CD4-positive, alpha-beta T cell (primary cell): ENCODE data around the gene KLHL30. TPM values are rescaled to one million over a fixed set of nuclear protein-coding genes. Genes with fewer than 3 reads are reported as not detected.

Experiments
- ATAC-seq: fragments of 200-7000 bp; cut with Tn5 transposase; one replicate; pipeline ENCODE4 v1.10.0; 2022; ENCODE audit warnings: mild to moderate bottlenecking; ENCODE audit not compliant: poor library complexity
- CTCF ChIA-PET: fragments of 350-600 bp; sonication (Branson Sonifier 250); formaldehyde crosslinking; loops from one replicate; lab custom pipeline; 2021; ENCODE audit warnings: antibody characterized with exemption, inconsistent platforms; lab: Charles Lee
- POLR2A ChIA-PET: fragments of 350-600 bp; sonication (Branson Sonifier 250); formaldehyde crosslinking; loops from one replicate; lab custom pipeline; 2021; ENCODE audit warnings: antibody characterized with exemption, inconsistent platforms; lab: Charles Lee
- DNase-seq, 14 experiments: peaks; one replicate each; pipeline ENCODE4 v3.0.0-alpha.2; 2013 to 2020; ENCODE audit warnings: mixed read lengths in 2 of 14
- H3K27ac ChIP-seq, 2 donors: one replicate each; pipeline versions ENCODE4 v1.5.1 to v1.7.0; 2013; ENCODE audit warnings: low read length in 2 of 2, low read depth in 1 of 2, mild to moderate bottlenecking in 1 of 2
- H3K27me3 ChIP-seq, 2 experiments: 1 replicate in 1 of 2; 2 replicates in 1 of 2; pipeline versions ENCODE4 v1.6.1 to v1.7.0; 2013; ENCODE audit warnings: low read length in 2 of 2, control low read depth in 1 of 2, mild to moderate bottlenecking in 1 of 2, moderate library complexity in 1 of 2; ENCODE audit not compliant: insufficient read depth in 2 of 2, control insufficient read depth in 1 of 2
- H3K36me3 ChIP-seq: one replicate; pipeline ENCODE4 v1.6.1; 2013; ENCODE audit warnings: low read length, control low read depth; ENCODE audit not compliant: insufficient read depth
- H3K4me1 ChIP-seq: one replicate; pipeline ENCODE4 v1.6.1; 2013; ENCODE audit warnings: low read length, control low read depth; ENCODE audit not compliant: insufficient read depth
- H3K4me3 ChIP-seq: one replicate; pipeline ENCODE4 v1.5.1; 2013; ENCODE audit warnings: mild to moderate bottlenecking, low read length, moderate library complexity
- H3K9me3 ChIP-seq, 2 experiments: 1 replicate in 1 of 2; 2 replicates in 1 of 2; pipeline versions ENCODE4 v1.6.1 to v1.7.0; 2013; ENCODE audit warnings: low read length in 2 of 2, mild to moderate bottlenecking in 2 of 2, control low read depth in 1 of 2, moderate library complexity in 1 of 2; ENCODE audit not compliant: control insufficient read depth in 1 of 2, insufficient read depth in 1 of 2
- H3K27ac Mint-ChIP-seq: one replicate; pipeline ENCODE4 v1.8.0; 2020; ENCODE audit warnings: mixed read lengths
- H3K27me3 Mint-ChIP-seq: one replicate; pipeline ENCODE4 v1.8.0; 2021; ENCODE audit warnings: mixed read lengths
- H3K36me3 Mint-ChIP-seq: one replicate; pipeline ENCODE4 v1.8.0; 2021; ENCODE audit warnings: low read depth, mixed read lengths
- H3K4me1 Mint-ChIP-seq: one replicate; pipeline ENCODE4 v1.8.0; 2021; ENCODE audit warnings: low read depth, mixed read lengths
- H3K4me3 Mint-ChIP-seq: one replicate; pipeline ENCODE4 v1.8.0; 2020; ENCODE audit warnings: mild to moderate bottlenecking, mixed read lengths
- H3K9me3 Mint-ChIP-seq: one replicate; pipeline ENCODE4 v1.8.0; 2020; ENCODE audit warnings: mixed read lengths
- intact Hi-C, 2 experiments: fragments of 100-400 bp; cut with DNase I in 1 of 2; cut with micrococcal nuclease in 1 of 2; formaldehyde crosslinking; loops; one replicate each; pipeline versions ENCODE4 v1.15.1 to v1.9.0; 2023 to 2025; cut with DNase I, micrococcal nuclease
- total RNA-seq, 174 experiments: library from RNA in 2 of 174; stranded (reverse) in 2 of 174; gene quantifications; one replicate each; pipeline ENCODE4 v1.2.3 and lab custom pipeline; 2021 to 2026
- TF ChIP-seq, protein P1 (sequence below): fragments of 200-600 bp; IDR thresholded peaks from one replicate; pipeline ENCODE4 v1.8.0; 2022; ENCODE audit warnings: antibody characterized with exemption, mild to moderate bottlenecking

KLHL30 gene
- total RNA-seq, 2 experiments from 2014 or later = not detected

DNA sequence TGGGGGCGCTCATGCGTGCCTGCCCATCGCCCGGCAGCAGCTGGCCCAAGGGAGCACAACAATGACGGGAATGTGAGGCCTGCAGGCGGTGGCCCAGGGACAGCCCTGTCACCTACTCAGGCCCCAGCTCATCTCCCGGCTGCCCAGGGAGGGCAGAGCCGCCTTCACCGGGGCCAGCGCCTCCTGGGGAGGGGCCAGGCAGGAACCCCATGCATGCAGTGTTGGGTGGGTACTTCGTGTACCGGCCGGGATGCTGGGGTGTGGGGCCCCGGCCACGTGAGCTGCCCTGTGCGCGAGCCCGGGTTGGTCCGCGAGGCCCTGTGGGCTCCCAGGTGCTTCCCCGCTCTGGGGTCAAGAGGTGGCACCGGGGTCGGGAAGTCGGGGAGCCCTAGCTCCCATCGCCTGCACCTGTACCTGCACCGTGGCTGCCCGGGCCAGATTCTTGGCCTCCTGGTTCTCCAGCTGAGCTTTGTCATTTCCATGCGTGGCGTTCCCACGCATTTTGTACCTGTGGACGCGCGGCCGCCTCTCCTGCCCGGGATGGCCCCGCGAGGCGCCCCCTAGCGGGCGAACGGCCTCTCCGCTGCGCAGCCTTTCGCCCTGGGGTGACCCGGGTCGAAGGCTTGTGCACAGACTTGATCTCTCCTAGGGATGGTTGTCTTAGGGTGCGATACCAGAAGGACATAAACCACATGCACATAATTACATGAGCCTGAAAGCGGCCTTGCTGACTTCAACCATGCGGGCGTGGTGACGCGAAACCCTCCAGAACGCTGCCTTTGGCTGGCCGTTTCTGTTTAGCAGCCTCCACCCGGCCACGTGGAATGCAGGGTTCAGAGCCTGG lies 950 bp downstream of the KLHL30 start:
- H3K27ac Mint-ChIP-seq = no peak overlapping the region
- Histone ChIP-seq H3K36me3 (no peaks in the 10 kb centered on the region), H3K4me3 (no peak overlapping the region), H3K9me3 (no peaks in the 10 kb centered on the region), H3K4me1 (peaks cover 11% of the 10 kb centered on the region), H3K27me3 (no peaks in the 10 kb centered on the region), H3K27ac (no peak overlapping the region)
- TF ChIP-seq, protein P1, sequence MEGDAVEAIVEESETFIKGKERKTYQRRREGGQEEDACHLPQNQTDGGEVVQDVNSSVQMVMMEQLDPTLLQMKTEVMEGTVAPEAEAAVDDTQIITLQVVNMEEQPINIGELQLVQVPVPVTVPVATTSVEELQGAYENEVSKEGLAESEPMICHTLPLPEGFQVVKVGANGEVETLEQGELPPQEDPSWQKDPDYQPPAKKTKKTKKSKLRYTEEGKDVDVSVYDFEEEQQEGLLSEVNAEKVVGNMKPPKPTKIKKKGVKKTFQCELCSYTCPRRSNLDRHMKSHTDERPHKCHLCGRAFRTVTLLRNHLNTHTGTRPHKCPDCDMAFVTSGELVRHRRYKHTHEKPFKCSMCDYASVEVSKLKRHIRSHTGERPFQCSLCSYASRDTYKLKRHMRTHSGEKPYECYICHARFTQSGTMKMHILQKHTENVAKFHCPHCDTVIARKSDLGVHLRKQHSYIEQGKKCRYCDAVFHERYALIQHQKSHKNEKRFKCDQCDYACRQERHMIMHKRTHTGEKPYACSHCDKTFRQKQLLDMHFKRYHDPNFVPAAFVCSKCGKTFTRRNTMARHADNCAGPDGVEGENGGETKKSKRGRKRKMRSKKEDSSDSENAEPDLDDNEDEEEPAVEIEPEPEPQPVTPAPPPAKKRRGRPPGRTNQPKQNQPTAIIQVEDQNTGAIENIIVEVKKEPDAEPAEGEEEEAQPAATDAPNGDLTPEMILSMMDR = peak; percentile 35
- H3K36me3 Mint-ChIP-seq = no peaks in the 10 kb centered on the region
- no peak overlapping the region for H3K4me3 Mint-ChIP-seq
- ATAC-seq (no peak), DNase-seq (peak in 6 of 14 experiments; percentile 6 to 45 (median 17))
- no peaks in the 10 kb centered on the region for H3K27me3 Mint-ChIP-seq
- no peaks in the 10 kb centered on the region for H3K9me3 Mint-ChIP-seq
- ChIA-PET POLR2A (no interaction called here), CTCF (no interaction called here)
- H3K4me1 Mint-ChIP-seq = peaks cover 7% of the 10 kb centered on the region
- intact Hi-C loops = no loop called here

DNA sequence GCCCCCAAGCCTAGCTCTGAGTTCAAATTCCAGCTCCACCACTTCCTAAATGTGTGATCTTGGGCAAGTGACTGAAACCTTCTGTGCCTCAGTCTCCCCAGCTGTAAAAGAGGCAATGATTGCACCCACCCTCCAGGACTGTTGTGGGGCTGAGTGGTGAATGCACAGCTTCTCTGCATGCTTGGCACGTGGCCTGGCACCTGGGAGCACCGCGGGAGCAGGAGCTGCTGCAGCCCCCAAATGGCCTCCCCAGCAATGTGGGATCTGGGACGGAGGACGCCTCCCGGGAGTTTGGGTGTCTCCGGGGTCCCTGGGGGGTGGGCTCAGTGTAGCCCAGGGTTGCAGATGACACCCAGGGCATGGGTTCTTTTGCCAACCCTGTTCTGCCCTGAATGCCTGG lies 1.6 kb downstream of the KLHL30 start:
- TF ChIP-seq, protein P1 = no peak
- no peak for DNase-seq
- no peaks in the 10 kb centered on the region for H3K9me3 Mint-ChIP-seq
- Histone ChIP-seq H3K9me3 (no peaks in the 10 kb centered on the region), H3K4me1 (peaks cover 11% of the 10 kb centered on the region), H3K4me3 (no peak overlapping the region), H3K36me3 (no peaks in the 10 kb centered on the region), H3K27me3 (no peaks in the 10 kb centered on the region), H3K27ac (no peak overlapping the region)
- ATAC-seq = no peak
- ChIA-PET POLR2A (no interaction called here), CTCF (no interaction called here)
- H3K4me3 Mint-ChIP-seq = no peak overlapping the region
- no peak overlapping the region for H3K27ac Mint-ChIP-seq
- H3K4me1 Mint-ChIP-seq = peaks cover 7% of the 10 kb centered on the region
- no peaks in the 10 kb centered on the region for H3K27me3 Mint-ChIP-seq
- no peaks in the 10 kb centered on the region for H3K36me3 Mint-ChIP-seq
- intact Hi-C loops = no loop called here

DNA sequence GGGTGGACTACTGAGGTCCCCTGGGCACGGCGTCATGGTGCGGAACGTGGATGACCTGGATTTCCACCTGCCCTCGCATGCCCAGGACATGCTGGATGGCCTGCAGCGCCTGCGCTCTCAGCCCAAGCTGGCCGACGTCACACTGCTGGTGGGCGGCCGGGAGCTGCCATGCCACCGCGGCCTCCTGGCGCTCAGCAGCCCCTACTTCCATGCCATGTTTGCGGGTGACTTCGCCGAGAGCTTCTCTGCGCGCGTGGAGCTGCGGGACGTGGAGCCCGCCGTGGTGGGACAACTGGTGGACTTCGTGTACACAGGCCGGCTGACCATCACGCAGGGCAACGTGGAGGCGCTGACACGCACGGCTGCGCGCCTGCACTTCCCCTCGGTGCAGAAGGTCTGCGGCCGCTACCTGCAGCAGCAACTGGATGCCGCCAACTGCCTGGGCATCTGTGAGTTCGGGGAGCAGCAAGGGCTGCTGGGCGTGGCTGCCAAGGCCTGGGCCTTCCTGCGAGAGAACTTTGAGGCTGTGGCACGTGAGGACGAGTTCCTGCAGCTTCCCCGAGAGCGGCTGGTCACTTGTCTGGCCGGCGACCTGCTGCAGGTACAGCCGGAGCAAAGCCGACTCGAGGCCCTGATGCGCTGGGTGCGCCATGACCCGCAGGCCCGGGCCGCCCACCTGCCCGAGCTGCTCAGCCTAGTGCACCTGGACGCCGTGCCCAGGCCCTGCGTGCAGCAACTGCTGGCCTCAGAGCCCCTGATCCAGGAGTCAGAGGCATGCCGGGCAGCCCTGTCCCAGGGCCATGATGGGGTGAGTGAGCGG lies 2.5 kb downstream of the KLHL30 start:
- Mint-ChIP-seq H3K36me3 (no peaks in the 10 kb centered on the region), H3K27me3 (no peaks in the 10 kb centered on the region), H3K4me1 (peaks cover 7% of the 10 kb centered on the region), H3K9me3 (no peaks in the 10 kb centered on the region), H3K4me3 (no peak overlapping the region), H3K27ac (no peak overlapping the region)
- no peaks in the 10 kb centered on the region for H3K9me3 ChIP-seq
- DNase-seq = no peak
- intact Hi-C loops = no loop called here
- no peak overlapping the region for H3K27ac ChIP-seq
- no peak overlapping the region for H3K4me3 ChIP-seq
- CTCF ChIA-PET = no interaction called here
- no peak for ATAC-seq
- no peaks in the 10 kb centered on the region for H3K36me3 ChIP-seq
- POLR2A ChIA-PET = no interaction called here
- H3K27me3 ChIP-seq = no peaks in the 10 kb centered on the region
- peaks cover 11% of the 10 kb centered on the region for H3K4me1 ChIP-seq
- TF ChIP-seq, protein P1 = no peak
